Testis (tissue), 3 donors: ENCODE results near the gene C4orf54. TPM values are rescaled to one million over a fixed set of nuclear protein-coding genes. Genes with fewer than 3 reads are reported as not detected.

Experiments used
- DNase-seq: peaks from one replicate; pipeline ENCODE4 v3.0.0-alpha.2; 2019
- H3K27ac ChIP-seq, 2 donors: fragments of 200-600 bp; sonication (generic); one replicate each; pipeline ENCODE4 v1.5.1; 2019
- H3K27me3 ChIP-seq: fragments of 200-600 bp; sonication (generic); one replicate; pipeline ENCODE4 v1.5.1; 2019
- H3K36me3 ChIP-seq: fragments of 200-600 bp; sonication (generic); one replicate; pipeline ENCODE4 v1.5.1; 2017; ENCODE audit warnings: low read depth; ENCODE audit errors: missing control alignments
- H3K4me1 ChIP-seq: fragments of 200-600 bp; sonication (generic); one replicate; pipeline ENCODE4 v1.5.1; 2019
- H3K4me3 ChIP-seq, 2 donors: fragments of 200-600 bp; sonication (generic); one replicate each; pipeline ENCODE4 v1.5.1; 2017 to 2019
- H3K9me3 ChIP-seq: fragments of 200-600 bp; sonication (generic); one replicate; pipeline ENCODE4 v1.5.1; 2017
- CTCF ChIP-seq, 3 experiments: fragments of 450-650 bp in 2 of 3; fragments of 200-600 bp in 1 of 3; sonication (generic) in 1 of 3; IDR thresholded peaks; one replicate each; pipeline ENCODE4 v1.5.1; 2016 to 2019; ENCODE audit warnings: antibody characterized with exemption in 3 of 3, mild to moderate bottlenecking in 2 of 3, moderate library complexity in 1 of 3
- POLR2A ChIP-seq: fragments of 450-650 bp; IDR thresholded peaks from one replicate; pipeline ENCODE4 v1.6.1; 2017; ENCODE audit warnings: antibody characterized with exemption, mild to moderate bottlenecking, moderate library complexity
- WGBS, 2 donors: methylation state at CpG; one replicate each; pipeline ENCODE4 v1.1.5; 2018; 5-methylcytosine and 5-hydroxymethylcytosine counted together
- intact Hi-C: fragments of 100-400 bp; cut with DNase I; formaldehyde crosslinking; loops from one replicate; pipeline ENCODE4 v1.15.1; 2023; ENCODE audit warnings: low total_unique reads
- polyA plus RNA-seq: library from polyadenylated mRNA; stranded (reverse); fragments of 350-450 nt; fragmentation: Illumina TruSeq; extraction: RNeasy Lipid Tissue Mini Kit (QIAGEN cat#74804); gene quantifications from one replicate; pipeline ENCODE4 v1.2.3, GENCODE V29; 2014; ENCODE audit warnings: low read depth, low replicate concordance; ENCODE audit not compliant: insufficient read depth
- total RNA-seq, 2 donors: library from RNA; depleted of rRNA; stranded (reverse); fragments of >200 nt; gene quantifications; one replicate each; pipeline ENCODE4 v1.2.3, GENCODE V29; 2016

The C4orf54 gene
- total and polyA plus RNA-seq, 3 donors from 2014 or later, result 0.39 to 0.81 (median 0.46) TPM

GRCh38 chr4:99612281-99612680 is 45.3 kb downstream of the C4orf54 start:
- Histone ChIP-seq H3K4me3 (no peak overlapping the region), H3K9me3 (no peaks in the 10 kb centered on the region), H3K27ac (no peak overlapping the region), H3K27me3 (no peaks in the 10 kb centered on the region), H3K36me3 (no peaks in the 10 kb centered on the region), H3K4me1 (no peaks in the 10 kb centered on the region)
- intact Hi-C loops, result no loop called here
- DNase-seq, result no peak
- TF ChIP-seq CTCF (IDR thresholded peaks at IDR 0.05) (no peak), POLR2A (no peak)
- WGBS, 2 donors, result 83 to 89% methylated on average over 3 of the region's 3 CpGs

DNA sequence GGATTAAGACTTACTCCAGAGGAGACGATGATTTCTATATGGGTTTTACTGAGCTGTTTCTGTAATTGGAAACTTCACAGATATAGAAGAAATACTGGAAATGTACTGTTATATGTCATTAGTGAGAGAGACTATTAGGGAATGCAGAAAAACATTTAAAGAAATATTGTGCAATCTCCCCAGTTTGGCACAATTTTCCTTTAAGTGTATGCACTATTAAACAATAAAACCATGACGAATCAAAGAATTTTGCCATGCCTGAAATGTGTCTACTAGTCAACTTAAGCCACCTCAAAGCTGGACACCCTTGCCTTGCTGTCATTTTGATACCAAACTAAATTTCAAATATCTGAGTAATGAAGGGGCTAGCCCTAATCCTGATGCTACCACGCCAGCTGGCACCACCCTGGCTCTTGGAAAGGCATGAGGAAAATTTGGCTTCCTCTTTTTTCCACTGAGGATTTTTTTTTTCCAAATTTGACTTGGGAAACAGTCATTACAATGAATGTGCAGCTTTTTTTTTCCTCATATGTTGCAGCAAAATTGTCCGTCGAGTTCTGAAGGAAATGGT is 46.9 kb downstream of the C4orf54 start:
- no peak overlapping the region for H3K27ac ChIP-seq
- no peaks in the 10 kb centered on the region for H3K4me1 ChIP-seq
- H3K36me3 ChIP-seq, result no peaks in the 10 kb centered on the region
- DNase-seq, result no peak
- 77 to 80% methylated on average over 5 of the region's 5 CpGs for WGBS, 2 donors
- no peak overlapping the region for H3K4me3 ChIP-seq
- no peaks in the 10 kb centered on the region for H3K27me3 ChIP-seq
- TF ChIP-seq POLR2A, result no peak
- TF ChIP-seq CTCF (IDR thresholded peaks at IDR 0.05), result no peak
- intact Hi-C loops, result no loop called here
- H3K9me3 ChIP-seq, result no peaks in the 10 kb centered on the region

DNA sequence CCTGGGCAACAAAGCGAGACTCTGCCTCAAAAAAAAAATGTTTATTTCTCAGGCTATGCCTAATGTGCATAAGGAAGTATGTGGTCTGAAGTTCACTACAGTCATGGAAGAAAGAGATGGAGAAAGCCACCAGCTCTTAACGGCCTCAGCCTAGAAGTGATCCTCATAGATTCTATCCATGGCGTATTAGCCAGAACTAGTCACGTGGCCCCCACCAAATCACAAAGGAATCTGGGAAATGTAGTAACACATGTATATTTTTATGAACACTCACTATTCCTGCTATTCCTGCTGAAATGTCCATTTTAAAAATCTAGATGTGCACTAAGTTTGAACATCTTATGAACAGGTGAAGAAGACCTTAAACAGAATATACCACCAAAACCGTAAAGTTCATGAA is 49.2 kb downstream of the C4orf54 start:
- H3K36me3 ChIP-seq, result no peaks in the 10 kb centered on the region
- no peak for DNase-seq
- no peaks in the 10 kb centered on the region for H3K9me3 ChIP-seq
- 90 to 92% methylated on average over 5 of the region's 5 CpGs for WGBS, 2 donors
- no peaks in the 10 kb centered on the region for H3K4me1 ChIP-seq
- H3K27me3 ChIP-seq, result no peaks in the 10 kb centered on the region
- H3K27ac ChIP-seq, result no peak overlapping the region
- intact Hi-C loops, result no loop called here
- TF ChIP-seq CTCF (IDR thresholded peaks at IDR 0.05), result no peak
- TF ChIP-seq POLR2A, result no peak
- H3K4me3 ChIP-seq, result no peak overlapping the region

Other genes starting within 250 kb of the C4orf54 start
- not detected for gene ADH7, start 222.5 kb downstream of the C4orf54 start, total RNA-seq
- not detected for gene ADH7, start 222.5 kb downstream of the C4orf54 start, polyA plus RNA-seq
- gene C4orf17, start 146.8 kb downstream of the C4orf54 start, total RNA-seq, result 10 to 100 TPM; 10.9 to 18.9 TPM
- gene C4orf17, start 146.8 kb downstream of the C4orf54 start, polyA plus RNA-seq, result 51.2 TPM
- 10 to 100 TPM; 13.1 to 21.4 TPM for gene TRMT10A, start 93.8 kb downstream of the C4orf54 start, total RNA-seq
- gene TRMT10A, start 93.8 kb downstream of the C4orf54 start, polyA plus RNA-seq, result 16.1 TPM
- gene MTTP, start 83.0 kb downstream of the C4orf54 start, total RNA-seq, result 10 to 100 TPM in 1 of 2 donors, 1 to 10 TPM in 1; 6.8 to 15.4 TPM
- gene MTTP, start 83.0 kb downstream of the C4orf54 start, polyA plus RNA-seq, result 26.0 TPM
- 1 to 10 TPM in 1 of 2 donors, under 1 TPM in 1; 0.50 to 1.1 TPM for gene DAPP1, start 159.0 kb upstream of the C4orf54 start, total RNA-seq
- 2.4 TPM for gene DAPP1, start 159.0 kb upstream of the C4orf54 start, polyA plus RNA-seq
- gene LAMTOR3, start 236.6 kb upstream of the C4orf54 start, total RNA-seq, result 10 to 100 TPM; 42.0 to 51.7 TPM
- 50.2 TPM for gene LAMTOR3, start 236.6 kb upstream of the C4orf54 start, polyA plus RNA-seq